ENCODE measurements around the gene RIPPLY3. TPM values are rescaled to one million over a fixed set of nuclear protein-coding genes. Genes with fewer than 3 reads are reported as not detected.

RIPPLY3 gene
- total and polyA plus RNA-seq, 7 donors: not detected

DNA sequence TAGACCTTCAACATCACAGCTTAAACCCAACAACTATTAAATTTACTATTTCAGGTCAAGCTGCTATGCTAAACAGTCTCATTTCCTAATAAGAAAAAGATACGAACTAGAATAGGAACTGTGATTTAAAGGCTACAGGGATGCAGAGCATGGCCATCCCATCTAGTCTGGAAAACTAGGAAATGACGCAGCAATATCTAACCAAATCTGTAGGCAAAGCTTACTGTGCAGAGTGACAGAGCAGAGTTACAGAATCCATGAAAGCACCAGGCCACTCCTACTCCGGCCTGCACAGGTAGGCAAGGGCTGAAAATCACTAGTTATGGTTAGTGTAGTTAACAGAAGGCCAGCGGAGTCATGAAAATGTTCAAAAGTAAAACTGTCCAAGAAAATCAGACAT lies 42.1 kb upstream of the RIPPLY3 start:
- Histone ChIP-seq H3K36me3 (ENCODE audit: insufficient read depth in 1 of 2, low read depth in 1 of 2) (peaks cover 0 to 15% of the 10 kb centered on the region in 2 donors), H3K27me3 (ENCODE audit: insufficient read depth in 3 of 3, low read length in 2 of 3) (no peaks in the 10 kb centered on the region), H3K4me1 (peaks cover 6% of the 10 kb centered on the region), H3K27ac (no peak overlapping the region), H3K4me3 (no peak overlapping the region), H3K9me3 (no peaks in the 10 kb centered on the region)
- intact Hi-C loops (cut with DNase I): no loop called here
- WGBS, 3 donors: 94 to 99% (median 95%) methylated on average over 4 of the region's 4 CpGs
- ATAC-seq (no peak), DNase-seq (no peak)
- TF ChIP-seq, protein P1, sequence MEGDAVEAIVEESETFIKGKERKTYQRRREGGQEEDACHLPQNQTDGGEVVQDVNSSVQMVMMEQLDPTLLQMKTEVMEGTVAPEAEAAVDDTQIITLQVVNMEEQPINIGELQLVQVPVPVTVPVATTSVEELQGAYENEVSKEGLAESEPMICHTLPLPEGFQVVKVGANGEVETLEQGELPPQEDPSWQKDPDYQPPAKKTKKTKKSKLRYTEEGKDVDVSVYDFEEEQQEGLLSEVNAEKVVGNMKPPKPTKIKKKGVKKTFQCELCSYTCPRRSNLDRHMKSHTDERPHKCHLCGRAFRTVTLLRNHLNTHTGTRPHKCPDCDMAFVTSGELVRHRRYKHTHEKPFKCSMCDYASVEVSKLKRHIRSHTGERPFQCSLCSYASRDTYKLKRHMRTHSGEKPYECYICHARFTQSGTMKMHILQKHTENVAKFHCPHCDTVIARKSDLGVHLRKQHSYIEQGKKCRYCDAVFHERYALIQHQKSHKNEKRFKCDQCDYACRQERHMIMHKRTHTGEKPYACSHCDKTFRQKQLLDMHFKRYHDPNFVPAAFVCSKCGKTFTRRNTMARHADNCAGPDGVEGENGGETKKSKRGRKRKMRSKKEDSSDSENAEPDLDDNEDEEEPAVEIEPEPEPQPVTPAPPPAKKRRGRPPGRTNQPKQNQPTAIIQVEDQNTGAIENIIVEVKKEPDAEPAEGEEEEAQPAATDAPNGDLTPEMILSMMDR (IDR thresholded peaks at IDR 0.05): no peak

DNA sequence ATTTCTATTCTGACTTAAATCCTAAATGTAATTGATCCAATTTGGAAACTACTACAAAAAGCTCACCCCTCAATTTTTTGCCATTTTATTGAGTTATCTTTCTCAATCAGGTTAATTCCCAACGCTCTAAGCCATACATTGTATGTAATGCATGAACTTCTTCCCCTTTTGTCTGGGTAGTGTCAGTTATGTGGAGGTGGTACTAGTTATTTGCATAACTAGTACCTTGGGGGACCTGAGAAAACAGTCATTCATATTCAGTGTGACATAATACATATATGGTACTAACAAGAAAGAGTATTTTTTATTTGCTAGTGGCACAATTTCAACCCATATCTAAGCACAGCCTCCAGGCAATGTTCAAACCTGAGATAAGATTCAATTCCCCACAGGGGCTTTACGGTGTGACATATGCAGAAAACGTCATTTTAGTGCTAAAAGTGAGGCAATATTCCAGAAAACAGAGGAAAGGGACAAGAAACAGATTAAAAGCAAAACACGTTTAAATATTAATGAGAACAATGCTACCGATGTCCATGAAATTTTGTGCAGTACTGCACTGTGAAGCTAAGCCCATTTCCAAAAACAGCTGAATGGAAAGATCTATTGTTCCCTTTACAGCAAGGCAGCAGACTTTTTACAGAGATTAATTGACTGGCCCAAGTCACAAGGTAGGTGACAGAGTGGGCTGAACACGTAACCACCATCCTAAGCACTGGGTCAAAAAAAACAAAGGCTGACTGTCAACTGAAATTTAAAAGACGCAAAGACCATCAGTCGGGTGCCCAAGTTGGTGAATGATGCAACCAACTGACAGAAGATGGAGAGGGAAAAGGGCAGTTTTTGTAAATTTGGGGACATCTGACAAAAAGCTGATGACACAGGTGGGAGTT lies 41.4 kb upstream of the RIPPLY3 start:
- no peak for ATAC-seq
- TF ChIP-seq, protein P1 (IDR thresholded peaks at IDR 0.05): no peak
- H3K27ac ChIP-seq: no peak overlapping the region
- DNase-seq: no peak
- no peaks in the 10 kb centered on the region for H3K27me3 ChIP-seq (ENCODE audit: insufficient read depth in 3 of 3, low read length in 2 of 3)
- peak overlapping the region; percentile 84 for H3K4me3 ChIP-seq
- H3K9me3 ChIP-seq: no peaks in the 10 kb centered on the region
- peaks cover 6% of the 10 kb centered on the region for H3K4me1 ChIP-seq
- peaks cover 0 to 15% of the 10 kb centered on the region in 2 donors for H3K36me3 ChIP-seq (ENCODE audit: insufficient read depth in 1 of 2, low read depth in 1 of 2)
- intact Hi-C loops (cut with DNase I): no loop called here
- WGBS, 3 donors: 81 to 86% (median 82%) methylated on average over 8 of the region's 8 CpGs

DNA sequence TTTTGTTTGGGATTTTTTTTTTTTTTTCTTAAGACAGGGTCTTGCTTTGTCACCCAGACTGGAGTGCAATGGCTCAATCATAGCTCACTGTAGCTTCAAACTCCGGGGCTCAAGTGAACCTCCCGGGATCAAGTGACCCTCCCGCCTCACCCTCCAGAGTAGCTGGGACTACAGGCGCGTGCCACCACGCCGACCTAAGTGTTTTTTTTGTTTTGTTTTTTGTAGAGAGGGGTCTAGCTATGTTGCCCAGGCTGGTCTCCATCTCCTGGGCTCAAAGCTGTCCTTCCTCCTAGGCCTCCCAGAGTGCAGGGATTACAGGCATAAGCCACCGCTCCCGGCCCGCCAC lies 40.8 kb upstream of the RIPPLY3 start:
- H3K27ac ChIP-seq: peak overlapping the region; percentile 83
- DNase-seq (no peak), ATAC-seq (peak in 1 of 4 donors; percentile 36)
- WGBS, 3 donors: 34 to 47% (median 38%) methylated on average over 10 of the region's 10 CpGs
- peaks cover 0 to 9% of the 10 kb centered on the region in 2 donors for H3K36me3 ChIP-seq (ENCODE audit: insufficient read depth in 1 of 2, low read depth in 1 of 2)
- H3K4me1 ChIP-seq: peaks cover 6% of the 10 kb centered on the region
- H3K9me3 ChIP-seq: no peaks in the 10 kb centered on the region
- H3K27me3 ChIP-seq (ENCODE audit: insufficient read depth in 3 of 3, low read length in 2 of 3): no peaks in the 10 kb centered on the region
- TF ChIP-seq, protein P1 (IDR thresholded peaks at IDR 0.05): no peak
- peak overlapping the region; percentile 84 for H3K4me3 ChIP-seq
- intact Hi-C loops (cut with DNase I): no loop called here

DNA sequence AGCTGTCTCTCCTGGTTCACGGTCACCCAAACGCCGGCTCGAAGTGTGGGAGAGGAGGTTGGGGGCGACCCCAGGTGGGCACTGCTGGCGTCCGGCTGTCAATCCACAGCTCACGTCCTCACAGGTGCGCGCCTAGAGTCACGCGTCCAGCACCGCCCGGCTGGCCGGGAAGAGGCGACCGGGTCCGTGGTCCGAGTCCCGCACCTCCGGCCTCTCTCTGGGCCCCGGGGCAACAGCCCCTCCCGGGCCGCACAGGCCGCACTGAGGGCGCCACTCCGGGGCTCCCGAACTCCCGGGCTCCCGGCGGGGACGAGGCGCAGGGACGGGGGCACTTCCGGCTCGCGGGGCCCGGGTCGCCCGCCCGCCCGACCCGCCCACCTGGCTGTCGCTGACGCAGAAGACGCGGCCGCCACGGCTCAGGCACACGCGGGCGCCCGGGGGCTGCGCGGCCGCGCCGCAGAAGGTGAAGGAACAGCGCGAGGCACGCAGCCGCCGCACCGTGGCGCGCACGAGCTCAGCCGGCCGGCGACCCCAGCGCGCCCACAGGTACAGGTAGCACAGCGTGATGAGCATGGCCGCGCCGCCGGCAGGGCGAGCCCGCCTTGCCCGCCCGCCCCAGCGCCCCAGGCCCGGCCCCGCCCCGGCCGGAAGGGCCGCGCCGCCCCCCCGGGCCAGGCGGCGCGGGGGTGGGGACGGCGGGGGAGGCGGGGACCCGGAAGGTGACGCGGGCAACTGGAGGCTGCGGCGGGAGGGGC lies 40.3 kb upstream of the RIPPLY3 start, which contains the start of gene HLCS:
TSS of gene HLCS (minus strand) at position 604 of the 755 bp plus-strand sequence. CDS start at position 573, 31 bp downstream.
- Histone ChIP-seq H3K27me3 (ENCODE audit: insufficient read depth in 3 of 3, low read length in 2 of 3) (no peaks in the 10 kb centered on the region), H3K36me3 (ENCODE audit: insufficient read depth in 1 of 2, low read depth in 1 of 2) (peaks cover 0 to 4% of the 10 kb centered on the region in 2 donors), H3K4me3 (peak within 1 kb of the TSS; percentile 84), H3K27ac (peak within 1 kb of the TSS; percentile 83), H3K4me1 (peaks cover 6% of the 10 kb centered on the region), H3K9me3 (no peaks in the 10 kb centered on the region)
- DNase-seq (peak; percentile 80 to 81), ATAC-seq (peak; percentile 78 to 88 (median 84))
- WGBS, 3 donors: 0 to 1% (median 1%) methylated on average over 38 to 99 of the region's 101 CpGs
- intact Hi-C loops (cut with DNase I): no loop called here
- TF ChIP-seq, protein P1 (IDR thresholded peaks at IDR 0.05): peak; percentile 34
